GM18870 (cell line): ENCODE results near the gene KRTAP12-4.
"Not testable (repeated sequence)": the region's sequence is repeated elsewhere in the genome, so short reads cannot be mapped to it uniquely, and the experiment has no call there.

Experiments
- ATAC-seq: cut with Tn5 transposase; IDR thresholded peaks from one replicate; pipeline ENCODE4 v1.9.1; 2021; ENCODE audit warnings: moderate library complexity; ENCODE audit not compliant: unreplicated experiment

The KRTAP12-4 gene

DNA sequence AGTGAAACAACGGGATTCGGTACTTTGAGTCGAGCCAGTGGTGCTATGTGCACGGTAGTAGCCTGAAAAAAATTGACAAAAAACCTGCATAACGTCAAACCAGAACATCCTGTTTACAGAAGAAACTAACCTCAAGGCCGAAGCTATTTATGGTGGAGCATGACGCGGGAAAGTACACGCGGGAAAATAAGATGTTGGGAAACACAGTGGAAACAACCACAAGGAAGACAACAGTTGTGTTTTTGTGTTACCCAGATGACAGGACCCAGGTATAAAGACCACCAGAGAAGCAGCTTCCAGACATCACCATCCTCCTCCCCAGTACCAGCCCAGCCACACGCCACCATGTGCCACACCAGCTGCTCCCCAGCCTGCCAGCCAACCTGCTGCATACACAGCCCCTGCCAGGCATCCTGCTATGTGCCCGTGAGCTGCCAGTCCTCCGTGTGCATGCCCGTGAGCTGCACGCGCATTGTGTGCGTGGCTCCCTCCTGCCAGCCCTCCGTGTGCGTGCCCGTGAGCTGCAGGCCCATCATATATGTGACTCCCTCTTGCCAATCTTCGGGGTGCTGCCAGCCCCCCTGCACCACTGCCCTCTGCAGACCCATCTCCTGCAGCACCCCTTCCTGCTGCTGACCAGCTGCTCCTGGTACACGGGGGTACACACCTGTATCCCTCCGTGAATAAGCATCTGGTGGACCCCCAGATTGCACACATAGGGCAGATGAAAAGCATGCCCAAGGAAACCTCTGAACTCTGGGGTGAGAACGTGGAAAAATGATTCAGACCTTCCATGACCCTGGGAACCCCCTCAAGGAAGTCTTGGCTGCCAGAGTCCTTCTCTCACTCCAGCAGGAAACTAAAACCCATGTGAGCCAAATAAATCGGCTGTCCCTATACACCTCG is 3.4 kb upstream of the KRTAP12-4 start, which contains the start of gene KRTAP12-3:
TSS of gene KRTAP12-3 (plus strand) at position 298 of the 906 bp plus-strand sequence. CDS start at position 346, 48 bp downstream.
- ATAC-seq: no peak

DNA sequence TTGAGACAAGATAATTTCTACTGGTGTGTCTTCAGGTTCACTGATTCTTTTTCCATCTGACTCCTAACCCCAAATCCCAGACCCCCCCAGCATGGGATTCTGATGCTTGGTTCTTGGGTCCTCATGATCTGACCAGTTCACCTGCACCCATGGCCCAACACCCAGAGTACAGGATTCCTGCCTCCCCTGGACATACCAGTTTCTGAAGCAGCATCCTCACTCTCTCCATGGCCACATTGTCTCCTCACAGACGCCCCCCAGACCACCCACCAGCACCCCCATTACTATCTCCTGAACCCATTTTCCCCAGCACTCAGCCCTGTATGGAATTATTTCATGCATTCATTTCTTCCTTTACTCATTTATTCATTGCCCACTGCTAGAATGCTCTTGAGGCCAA is 2.4 kb upstream of the KRTAP12-4 start:
- ATAC-seq: no peak

DNA sequence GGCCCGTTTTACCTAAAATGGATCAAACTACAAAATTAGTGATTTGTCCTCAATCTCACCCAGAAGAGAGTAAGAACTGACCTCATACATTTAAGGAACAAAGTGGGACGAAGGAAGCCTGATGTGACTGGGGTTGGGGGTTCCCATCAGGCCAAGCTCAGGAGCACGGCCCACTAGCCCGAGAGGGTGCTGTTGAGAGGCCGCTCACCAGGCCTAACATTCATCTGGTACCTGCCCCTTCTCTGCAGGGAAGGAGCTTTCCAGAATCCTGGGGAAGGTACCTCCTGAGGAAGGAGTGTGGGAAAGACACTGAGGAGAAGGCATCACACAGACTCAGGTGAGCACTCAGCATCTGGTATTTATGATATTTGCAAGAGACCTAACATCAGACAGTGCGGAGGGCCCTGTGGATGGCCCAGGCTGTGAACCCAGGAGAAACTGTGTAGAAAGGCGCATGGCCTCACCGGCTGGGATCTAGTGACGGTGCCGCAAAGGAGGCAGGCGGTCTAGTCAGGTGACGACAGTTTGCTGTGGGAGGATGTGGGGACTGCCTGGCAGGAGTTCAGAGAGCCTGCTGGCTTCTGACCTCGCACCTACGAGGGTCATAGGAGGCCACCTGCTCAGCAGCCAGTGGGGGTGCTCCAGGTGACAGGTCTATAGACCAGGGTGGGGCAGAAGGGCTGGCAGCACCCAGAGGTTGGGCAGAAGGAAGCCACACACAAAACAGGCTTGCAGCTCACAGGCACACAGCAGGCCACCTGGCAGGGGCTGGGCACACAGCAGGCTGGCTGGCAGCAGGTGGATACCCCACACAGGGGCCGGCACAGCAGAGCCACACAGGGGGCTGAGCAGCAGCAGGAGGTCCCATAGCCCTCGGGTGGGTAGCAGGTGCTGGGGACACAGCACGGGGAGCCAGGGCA is 543 bp downstream of the KRTAP12-4 start:
- ATAC-seq: no peak

DNA sequence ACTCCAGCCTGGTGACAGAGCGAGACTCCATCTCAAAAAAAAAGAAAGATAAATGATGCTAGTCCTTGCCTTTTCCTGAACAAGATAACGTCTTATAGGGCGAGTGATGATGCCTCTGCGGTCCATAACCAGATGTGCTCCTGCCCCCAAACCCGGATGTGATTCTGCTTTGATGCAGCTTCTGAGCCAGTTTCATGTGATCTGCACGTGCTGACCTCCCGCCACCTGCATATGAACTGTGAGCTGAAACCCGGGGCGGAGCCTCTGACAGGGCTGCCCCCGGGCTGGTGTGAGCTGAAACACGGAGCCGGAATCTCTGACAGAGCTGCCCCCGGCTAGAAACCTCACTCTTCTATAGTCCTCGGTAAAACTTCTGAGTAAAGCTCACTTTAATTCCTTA is 1.3 kb downstream of the KRTAP12-4 start:
- no peak for ATAC-seq

DNA sequence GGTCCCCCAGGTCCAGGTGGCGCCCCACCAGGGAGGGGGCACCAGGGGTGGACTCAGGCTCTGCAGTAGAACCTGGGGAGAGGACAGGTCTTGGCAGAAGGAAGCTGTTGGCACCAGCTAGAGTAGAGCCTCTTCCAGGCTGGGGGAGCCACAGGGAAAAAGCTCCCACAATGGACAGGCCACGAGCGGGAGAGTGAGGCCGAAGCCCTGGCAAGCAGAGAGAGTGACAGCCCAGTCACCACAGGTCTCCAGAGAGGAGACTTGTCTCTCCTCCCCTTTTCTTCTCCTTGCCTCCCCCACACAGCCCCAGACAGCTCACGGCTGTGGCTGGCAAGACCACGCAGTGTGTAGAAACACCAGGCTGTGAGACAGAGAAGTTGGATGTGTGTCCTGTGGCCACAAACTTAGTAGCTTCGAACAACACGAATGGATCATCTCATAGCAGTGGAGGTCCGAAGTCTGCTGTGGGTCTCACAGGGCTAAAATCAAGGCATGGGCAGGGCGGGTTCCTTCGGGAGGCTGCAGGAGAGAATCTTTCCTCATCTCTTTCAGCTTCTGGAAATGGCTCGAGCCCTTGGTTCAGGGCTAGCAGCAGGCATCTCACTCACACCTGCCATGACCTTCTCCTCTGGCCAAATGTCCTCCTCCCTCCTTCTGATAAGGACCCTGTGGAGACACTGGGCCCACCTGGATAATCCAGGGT is 3.3 kb downstream of the KRTAP12-4 start:
- ATAC-seq: no peak

DNA sequence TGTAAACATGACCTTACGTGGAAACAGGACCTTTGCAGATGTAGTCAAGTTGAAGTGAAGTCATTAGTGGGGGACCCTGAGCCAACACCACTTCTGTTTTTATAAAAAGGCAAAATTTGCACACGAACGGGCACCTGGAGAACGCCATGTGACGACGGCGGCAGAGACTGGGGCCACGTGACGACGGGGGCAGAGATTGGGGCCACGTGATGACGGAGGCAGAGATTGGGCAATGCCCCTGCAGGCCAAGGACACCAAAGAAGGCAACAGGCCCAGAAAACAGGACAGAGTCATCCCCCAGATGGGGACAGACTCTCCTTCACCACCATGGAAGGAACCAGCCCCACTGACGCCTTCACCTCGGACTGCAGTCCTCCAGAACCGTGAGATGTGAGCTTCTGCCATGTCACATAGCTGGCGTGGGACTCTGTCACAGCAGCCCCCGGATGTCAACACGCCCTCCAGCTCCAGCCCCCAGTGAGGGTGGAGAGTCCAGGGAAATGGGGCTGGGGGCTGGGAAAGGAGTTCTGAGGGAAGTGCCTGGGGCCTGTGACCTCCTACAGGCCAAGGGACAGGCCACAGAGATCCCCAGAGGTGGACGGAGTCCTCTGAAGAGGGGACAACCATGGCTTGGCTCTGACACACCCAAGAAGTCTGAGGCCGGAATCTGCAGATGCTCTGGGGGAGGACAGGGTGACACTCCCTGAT is 4.0 kb downstream of the KRTAP12-4 start:
- no peak for ATAC-seq

DNA sequence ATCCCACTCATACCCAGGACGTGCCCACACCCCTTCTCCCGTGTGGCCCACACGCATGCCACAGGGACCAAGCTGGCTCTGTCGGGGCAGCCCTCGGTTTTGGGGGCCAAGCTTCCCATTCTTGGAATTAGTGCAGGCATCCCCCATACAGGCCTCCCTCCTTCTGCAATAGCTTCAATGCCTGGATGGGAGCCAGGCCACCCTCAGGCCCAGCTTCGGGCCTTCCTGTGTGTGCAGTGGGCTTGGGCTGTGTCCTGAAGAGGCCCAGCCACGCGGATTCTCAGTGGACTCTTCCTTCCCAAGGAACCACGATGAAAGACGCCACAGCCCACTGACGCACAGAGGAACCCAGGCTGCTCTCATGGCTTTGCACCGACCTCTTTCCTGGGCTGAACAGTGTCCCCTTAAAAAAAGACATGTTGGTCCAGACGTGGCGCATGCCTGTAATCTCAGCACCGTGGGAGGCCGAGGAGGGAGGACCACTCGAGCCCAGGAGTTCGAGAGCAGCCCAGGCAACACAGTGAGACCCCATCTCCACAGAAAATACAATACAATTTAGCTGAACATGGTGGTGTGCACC is 4.8 kb downstream of the KRTAP12-4 start:
- no peak for ATAC-seq

DNA sequence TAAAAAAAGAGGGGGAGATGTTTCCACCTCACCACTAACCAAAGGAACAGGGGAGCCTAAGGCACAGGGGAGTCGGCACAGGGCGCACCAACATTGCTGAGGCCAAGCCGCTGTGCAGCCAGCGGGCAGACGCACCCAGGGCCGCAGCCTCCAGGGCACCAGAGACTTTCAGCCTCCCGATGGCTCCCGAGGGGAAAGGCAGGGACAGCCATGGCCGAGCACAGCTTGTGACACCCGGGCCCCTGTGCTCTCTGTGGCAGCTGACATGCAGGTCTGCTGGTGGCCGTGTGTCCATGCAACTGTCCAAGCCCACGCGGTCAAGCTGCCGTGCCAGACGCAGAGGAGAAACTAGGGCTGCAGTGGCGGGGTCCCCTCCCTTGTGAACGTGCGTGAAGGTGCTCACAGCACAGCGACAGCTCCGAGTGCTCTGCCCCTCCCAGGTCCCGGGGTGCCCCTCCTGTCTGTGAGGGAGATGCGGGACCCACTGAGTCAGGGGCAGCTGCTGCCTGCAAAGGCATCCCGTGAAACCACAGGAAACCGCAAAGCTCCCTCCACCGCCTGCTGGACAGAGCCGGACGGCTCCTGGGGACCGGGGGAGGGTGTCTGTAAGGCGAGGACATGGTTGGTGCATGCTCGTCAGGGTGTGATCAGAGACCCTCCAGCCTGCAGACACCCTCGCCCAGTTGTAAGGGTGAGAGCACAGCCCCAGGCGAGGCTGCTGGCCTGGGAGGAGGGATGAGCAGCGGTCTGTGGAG is 5.7 kb downstream of the KRTAP12-4 start:
- ATAC-seq: no peak

DNA sequence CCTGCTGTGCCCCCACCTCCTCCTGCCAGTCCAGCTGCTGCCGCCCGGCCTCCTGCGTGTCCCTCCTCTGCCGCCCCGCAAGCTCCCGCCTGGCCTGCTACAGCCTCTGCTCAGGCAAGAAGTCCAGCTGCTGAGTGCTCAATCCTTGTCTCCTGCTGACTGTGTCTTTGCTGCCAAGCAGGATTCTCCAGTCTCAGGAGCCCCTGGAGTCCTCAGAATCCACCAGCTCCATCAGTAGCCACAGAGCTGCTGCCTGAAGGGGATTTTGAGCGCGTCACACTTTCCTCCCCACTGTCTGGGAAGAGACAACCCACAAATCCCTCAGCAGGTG is 7.3 kb downstream of the KRTAP12-4 start:
- no peak for ATAC-seq

DNA sequence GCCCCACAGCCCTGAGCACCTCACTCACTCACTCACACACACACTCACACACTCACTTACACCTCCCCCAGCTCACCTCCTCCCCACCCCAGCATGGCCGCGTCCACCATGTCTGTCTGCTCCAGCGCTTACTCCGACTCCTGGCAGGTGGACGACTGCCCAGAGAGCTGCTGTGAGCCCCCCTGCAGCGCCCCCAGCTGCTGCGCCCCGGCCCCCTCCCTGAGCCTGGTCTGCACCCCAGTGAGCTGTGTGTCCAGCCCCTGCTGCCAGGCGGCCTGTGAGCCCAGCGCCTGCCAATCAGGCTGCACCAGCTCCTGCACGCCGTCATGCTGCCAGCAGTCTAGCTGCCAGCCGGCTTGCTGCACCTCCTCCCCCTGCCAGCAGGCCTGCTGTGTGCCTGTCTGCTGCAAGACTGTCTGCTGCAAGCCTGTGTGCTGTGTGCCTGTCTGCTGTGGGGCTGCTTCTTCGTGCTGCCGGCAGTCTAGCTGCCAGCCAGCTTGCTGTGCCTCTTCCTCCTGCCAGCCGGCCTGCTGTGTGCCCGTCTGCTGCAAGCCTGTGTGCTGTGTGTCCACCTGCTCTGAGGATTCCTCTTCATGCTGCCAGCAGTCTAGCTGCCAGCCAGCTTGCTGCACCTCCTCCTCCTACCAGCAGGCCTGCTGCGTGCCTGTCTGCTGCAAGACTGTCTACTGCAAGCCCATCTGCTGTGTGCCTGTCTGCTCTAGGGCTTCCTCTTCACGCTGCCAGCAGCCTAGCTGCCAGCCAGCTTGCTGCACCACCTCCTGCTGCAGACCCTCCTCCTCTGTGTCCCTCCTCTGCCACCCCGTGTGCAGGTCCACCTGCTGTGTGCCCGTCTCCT is 7.9 kb downstream of the KRTAP12-4 start, which contains the start of gene KRTAP10-11:
TSS of gene KRTAP10-11 (plus strand) at position 49 of the 856 bp plus-strand sequence. CDS start at position 94, 45 bp downstream.
- not testable (repeated sequence) for ATAC-seq

DNA sequence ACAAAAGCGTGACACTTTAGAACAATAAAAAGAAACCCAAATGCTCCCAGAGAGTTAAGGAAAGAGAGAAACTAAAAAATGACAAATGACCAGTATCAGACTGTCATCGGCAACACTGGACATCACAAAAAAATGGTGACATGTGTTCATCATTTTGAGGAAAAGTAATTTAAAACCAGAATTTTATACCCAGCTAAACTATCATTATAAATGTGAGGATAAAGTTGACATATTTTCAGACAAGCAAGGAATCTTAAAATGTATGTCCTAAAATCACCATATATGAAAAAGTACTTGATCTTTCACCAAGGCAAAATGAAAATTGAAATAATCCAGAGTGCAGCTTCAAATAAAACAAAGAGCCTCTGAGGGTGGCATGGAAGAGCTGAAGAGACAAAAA is 9.6 kb downstream of the KRTAP12-4 start:
- no peak for ATAC-seq

DNA sequence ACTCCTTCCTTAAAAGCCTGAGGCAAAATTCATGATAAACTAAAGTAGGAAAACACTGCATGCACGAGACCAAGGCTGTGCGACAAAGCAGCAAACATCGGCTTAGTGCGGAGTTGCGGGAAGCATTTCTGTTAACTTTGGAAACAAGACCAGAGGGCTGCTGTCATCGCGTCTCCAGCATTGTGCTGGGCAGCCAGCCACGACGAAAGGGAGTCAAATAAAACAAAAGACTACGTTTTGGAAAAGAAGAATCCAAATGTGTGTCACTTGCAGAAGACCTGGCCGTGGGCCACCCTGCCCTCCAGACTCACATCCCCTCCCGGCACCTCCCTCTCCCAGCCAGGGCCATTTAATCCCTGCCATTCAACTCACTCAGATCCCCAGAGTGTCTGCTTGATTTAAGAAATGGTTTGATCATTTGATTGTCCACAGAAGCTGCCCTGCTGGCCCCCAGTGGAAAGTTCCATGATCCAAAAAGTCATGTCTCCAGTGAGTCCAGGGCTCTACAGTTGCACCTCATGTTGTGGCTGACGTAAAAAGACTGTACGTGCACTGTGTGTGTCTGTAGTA is 10.6 kb downstream of the KRTAP12-4 start:
- no peak for ATAC-seq

DNA sequence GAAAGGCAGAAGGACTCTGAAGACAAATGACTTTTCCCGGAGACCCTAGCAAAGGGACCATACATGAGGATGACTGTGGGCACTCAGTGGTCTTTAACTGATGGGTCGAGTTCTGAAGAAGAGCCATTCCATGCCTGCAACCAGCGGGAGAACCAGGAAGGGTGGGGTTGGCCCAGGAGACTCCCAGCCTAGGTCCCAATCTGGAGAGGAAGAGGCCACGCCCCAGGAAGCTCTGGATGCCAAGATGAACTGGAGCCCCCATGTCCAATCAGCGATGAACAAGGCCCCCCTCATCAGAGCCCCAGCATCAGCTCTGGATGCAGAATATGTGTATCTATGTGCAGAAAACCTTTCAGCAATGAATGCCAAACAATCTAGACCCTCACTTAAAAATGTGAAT is 13.7 kb downstream of the KRTAP12-4 start:
- no peak for ATAC-seq

DNA sequence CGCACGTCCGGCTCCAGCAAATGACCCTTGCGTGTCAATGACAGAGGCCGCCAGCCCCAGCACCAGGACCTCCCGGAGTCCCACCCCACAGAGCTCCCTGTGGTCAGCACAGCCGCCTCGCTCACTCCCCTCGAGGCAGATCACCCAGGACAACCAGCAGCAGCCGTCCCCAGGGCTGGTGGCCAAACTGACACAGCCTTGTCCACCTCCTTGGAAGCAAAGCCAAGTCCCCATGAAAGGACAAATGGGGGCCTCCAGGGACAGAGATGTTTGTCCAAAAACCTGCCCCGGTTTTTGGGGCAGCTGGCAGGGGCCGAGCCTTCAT is 15.2 kb downstream of the KRTAP12-4 start:
- ATAC-seq: no peak

DNA sequence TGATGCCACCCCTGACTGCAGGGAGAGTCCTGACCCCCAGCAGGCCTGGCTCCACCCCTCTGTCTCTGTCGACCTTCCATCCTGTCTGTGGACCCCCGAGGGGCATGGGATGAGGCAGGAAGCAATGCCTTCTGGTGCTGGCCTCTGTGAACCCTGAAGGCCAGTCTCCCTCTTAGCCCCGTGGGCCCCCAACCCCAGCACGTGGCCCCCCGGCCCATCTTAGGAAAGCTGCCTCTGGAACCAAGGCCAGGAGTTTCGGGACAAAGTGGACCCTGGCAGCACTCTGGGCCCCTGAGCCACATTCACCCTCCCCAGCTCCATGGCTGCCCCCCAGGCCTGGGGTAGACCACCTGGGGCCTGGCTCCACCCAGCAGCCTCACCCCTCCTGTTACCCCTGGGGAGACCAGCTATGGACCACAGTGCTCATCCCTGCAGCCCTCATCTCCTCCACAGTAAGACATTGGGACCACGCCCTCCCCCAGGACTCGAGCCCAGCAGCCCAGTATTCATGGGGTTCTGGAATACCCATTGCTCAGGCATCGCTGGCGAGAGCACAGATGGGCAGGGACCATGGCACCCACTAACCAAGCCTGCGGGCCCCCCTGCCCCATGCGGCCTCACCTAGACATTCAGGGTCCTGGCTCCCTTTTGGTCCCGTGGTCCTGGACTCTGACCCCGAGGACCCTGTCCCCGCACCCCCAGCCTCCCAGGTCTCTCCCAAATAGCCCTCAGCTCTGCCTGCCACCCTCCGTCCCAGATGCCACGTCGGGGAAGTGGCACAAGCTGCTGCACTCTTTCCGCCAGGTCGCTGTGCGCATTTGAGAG is 15.7 kb downstream of the KRTAP12-4 start:
- ATAC-seq: not testable (repeated sequence)

DNA sequence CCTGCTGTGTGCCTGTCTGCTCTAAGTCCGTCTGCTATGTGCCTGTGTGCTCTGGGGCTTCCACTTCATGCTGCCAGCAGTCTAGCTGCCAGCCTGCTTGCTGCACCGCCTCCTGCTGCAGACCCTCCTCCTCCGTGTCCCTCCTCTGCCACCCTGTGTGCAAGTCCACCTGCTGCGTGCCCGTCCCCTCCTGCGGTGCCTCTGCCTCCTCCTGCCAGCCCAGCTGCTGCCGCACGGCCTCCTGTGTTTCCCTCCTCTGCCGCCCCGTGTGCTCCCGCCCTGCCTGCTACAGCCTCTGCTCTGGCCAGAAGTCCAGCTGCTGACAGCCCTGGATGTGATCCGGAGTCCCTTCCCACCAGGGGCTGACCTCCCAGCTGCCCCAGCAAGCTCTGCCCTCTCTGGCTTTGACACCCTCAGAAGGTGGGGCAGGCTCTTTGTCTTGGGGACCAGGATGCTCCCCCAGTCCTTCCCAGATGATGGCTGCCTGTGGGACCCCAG is 16.6 kb downstream of the KRTAP12-4 start:
- not testable (repeated sequence) for ATAC-seq
